ENCODE results near the gene RXFP4.
A peak's percentile ranks its signal among the peaks of the same experiment; 100 is the strongest.

RXFP4 gene

GRCh38 chr1:155932487-155932886 is 9.0 kb upstream of the RXFP4 start:
- peak overlapping the region; percentile 62 to 74 (median 71) for H3K4me3 Mint-ChIP-seq
- H3K27me3 Mint-ChIP-seq (ENCODE audit: low read depth) = no peaks in the 10 kb centered on the region
- H3K9me3 Mint-ChIP-seq = no peaks in the 10 kb centered on the region
- peaks cover 21% of the 10 kb centered on the region for H3K4me1 Mint-ChIP-seq
- no peak for TF ChIP-seq CTCF (IDR thresholded peaks at IDR 0.05; ENCODE audit: unreplicated experiment in 3 of 3)
- no peak overlapping the region for H3K27ac Mint-ChIP-seq
- H3K36me3 Mint-ChIP-seq (ENCODE audit: low read depth) = peaks cover 41% of the 10 kb centered on the region

DNA sequence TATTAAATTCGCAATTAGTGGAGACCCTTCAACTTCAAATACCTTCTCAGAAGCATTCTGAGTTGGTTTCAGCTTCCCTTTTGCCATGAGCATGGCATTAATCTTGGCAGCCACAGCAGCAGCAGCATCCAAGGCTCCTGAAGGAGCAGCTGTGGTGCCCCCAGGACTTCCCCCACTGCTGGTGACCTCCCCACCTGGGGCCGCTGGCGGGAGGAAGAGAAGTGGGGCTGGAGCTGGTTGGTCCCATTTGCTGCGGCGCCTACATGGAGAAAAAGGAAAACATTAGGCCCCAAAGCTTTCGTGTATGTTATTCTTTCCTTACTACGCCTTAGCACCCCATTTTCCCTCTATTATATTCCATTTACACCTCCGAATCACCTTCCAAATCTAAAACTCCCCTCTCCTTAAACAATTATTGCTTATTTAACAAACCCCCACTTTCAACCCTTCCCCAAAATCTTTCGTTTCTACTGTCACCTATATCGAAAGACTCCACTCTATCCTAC is 7.8 kb upstream of the RXFP4 start:
- Mint-ChIP-seq H3K9me3 (no peaks in the 10 kb centered on the region), H3K27ac (no peak overlapping the region), H3K27me3 (ENCODE audit: low read depth) (no peaks in the 10 kb centered on the region), H3K36me3 (ENCODE audit: low read depth) (peaks cover 32% of the 10 kb centered on the region), H3K4me1 (peaks cover 27% of the 10 kb centered on the region), H3K4me3 (no peak overlapping the region)
- no peak for TF ChIP-seq CTCF (IDR thresholded peaks at IDR 0.05; ENCODE audit: unreplicated experiment in 3 of 3)

DNA sequence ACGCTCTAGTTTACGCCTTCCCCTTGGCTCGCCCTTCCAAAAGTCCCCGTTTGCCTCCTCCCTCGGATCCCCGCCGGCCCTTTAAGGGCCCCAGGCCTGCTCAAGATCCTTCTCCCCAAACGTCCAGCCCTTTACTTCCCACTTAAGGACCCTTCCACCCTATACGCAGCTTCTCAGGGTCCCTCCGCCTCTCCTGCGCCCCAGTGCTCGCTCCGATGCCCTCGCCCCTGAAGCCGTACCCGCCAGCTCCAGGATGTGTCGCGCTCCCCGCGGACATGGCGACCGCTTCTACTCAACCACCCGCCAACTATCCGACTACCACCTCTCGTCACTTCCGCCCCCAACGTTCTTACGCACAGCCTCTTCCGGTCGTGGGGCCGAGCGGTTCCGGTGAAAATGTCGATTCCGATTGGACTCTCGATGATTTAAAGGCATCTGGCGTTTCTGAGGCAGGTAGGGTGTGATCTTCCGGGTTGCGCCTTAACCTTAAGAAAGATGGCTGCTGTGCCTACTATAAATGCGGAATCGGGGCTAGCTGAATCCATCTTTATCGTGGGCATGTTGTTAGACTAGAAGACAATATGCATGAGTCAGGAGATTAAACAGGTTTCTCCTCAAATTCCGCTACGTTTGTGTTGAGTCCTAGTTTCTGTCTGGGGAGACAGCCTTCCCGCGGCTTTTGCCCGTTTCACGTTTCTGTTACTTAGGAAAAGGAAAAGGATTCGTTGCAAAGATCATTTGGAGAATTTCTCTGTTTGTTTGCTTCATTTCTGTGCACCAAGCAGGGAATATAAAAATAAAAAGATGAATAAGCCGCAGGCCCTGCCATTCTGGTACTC is 7.1 kb upstream of the RXFP4 start, which contains the start of gene KHDC4:
Gene KHDC4 (minus strand): TSS at position 317 of the 839 bp plus-strand sequence. CDS start 40 bp downstream, at position 277.
- Mint-ChIP-seq H3K9me3 (no peaks in the 10 kb centered on the region), H3K4me1 (peaks cover 27% of the 10 kb centered on the region), H3K36me3 (ENCODE audit: low read depth) (peaks cover 27% of the 10 kb centered on the region), H3K27ac (no peak within 1 kb of the TSS), H3K27me3 (ENCODE audit: low read depth) (no peaks in the 10 kb centered on the region), H3K4me3 (no peak within 1 kb of the TSS)
- peak in 1 of 3 experiments; percentile 13 for TF ChIP-seq CTCF (IDR thresholded peaks at IDR 0.05; ENCODE audit: unreplicated experiment in 3 of 3)

DNA sequence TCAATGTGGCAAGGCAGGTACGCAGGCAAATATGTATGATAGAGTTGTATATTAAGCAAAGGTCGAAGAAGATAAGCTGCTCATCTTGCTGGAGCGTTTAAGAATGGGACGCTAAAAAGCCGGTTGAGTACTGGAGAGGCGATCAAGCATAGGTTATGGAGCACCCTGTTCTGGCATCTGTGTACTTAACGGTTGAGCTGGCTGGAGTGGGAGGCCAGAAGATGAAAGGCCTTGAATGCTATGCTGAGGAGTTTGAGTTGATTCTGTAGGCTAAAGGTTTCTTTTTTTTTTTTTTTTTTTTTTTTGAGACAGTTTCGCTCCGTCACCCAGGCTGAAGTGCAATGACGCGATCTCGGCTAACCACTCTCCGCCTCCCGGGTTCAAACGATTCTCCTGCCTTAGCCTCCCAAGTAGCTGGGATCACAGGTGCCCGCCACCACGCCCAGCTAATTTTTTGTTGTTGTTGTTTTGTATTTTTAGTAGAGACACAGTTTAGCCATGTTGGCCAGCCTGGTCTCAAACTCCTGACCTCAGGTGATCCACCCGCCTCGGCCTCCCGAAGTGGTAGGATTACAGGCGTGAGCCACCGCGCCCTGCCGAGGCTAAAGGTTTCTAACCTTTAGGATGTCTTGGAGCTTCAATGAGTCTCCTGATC is 6.4 kb upstream of the RXFP4 start:
- Mint-ChIP-seq H3K4me3 (no peak overlapping the region), H3K9me3 (no peaks in the 10 kb centered on the region), H3K27me3 (ENCODE audit: low read depth) (no peaks in the 10 kb centered on the region)

DNA sequence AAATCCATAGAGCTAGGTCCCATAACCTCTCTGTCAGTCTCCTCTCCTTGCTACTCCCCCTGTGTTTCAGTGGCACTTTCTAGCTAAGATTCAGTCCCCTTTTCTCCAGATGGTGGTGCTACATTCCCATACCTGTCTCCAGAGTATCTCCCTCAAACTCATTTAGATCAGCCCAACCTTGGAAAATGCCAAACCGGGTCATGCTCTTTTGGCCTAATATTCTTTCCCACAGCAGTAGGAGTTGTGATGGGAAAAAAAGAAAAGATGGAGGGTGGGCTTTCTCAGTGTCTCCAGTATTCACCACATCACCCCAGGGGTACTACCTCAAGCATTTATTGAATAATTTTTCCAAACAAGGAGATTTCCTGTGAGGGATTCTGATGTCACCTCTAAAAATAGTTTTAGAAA is 3.2 kb upstream of the RXFP4 start:
- Mint-ChIP-seq H3K27me3 (ENCODE audit: low read depth) (no peaks in the 10 kb centered on the region), H3K4me1 (peaks cover 28% of the 10 kb centered on the region), H3K36me3 (ENCODE audit: low read depth) (peaks cover under 1% of the 10 kb centered on the region), H3K9me3 (no peaks in the 10 kb centered on the region), H3K27ac (peak overlapping the region; percentile 57 to 85 (median 85)), H3K4me3 (peak overlapping the region; percentile 44 to 63 (median 56))
- TF ChIP-seq CTCF (IDR thresholded peaks at IDR 0.05; ENCODE audit: unreplicated experiment in 3 of 3) = peak; percentile 65 to 71 (median 65)

More for the DNA sequence above, 6.4 kb upstream of the RXFP4 start:
- no peak overlapping the region for H3K27ac Mint-ChIP-seq
- H3K36me3 Mint-ChIP-seq (ENCODE audit: low read depth) = peaks cover 22% of the 10 kb centered on the region
- peaks cover 27% of the 10 kb centered on the region for H3K4me1 Mint-ChIP-seq
- TF ChIP-seq CTCF (IDR thresholded peaks at IDR 0.05; ENCODE audit: unreplicated experiment in 3 of 3) = no peak
